Naive thymus-derived CD8-positive, alpha-beta T cell (primary cell): ENCODE results near the gene DUSP11. TPM values are rescaled to one million over a fixed set of nuclear protein-coding genes. Genes with fewer than 3 reads are reported as not detected.
"Not testable (repeated sequence)": the region's sequence is repeated elsewhere in the genome, so short reads cannot be mapped to it uniquely, and the experiment has no call there.

Experiments
- ATAC-seq, 2 donors: fragments of 150-1000 bp; cut with Tn5 transposase in 1 of 2; sonication (Bioruptor Pico), chemical (Tn5 transposase) in 1 of 2; 1 replicate in 1 of 2; 2 replicates in 1 of 2; pipeline ENCODE4 v1.10.0; 2021; ENCODE audit warnings: mild to moderate bottlenecking in 2 of 2, moderate library complexity in 2 of 2
- POLR2A ChIA-PET: fragments of 350-600 bp; sonication (Branson Sonifier 250); formaldehyde crosslinking; loops from one replicate; lab custom pipeline; 2021; ENCODE audit warnings: antibody characterized with exemption; lab: Charles Lee
- DNase-seq, 10 donors: peaks; one replicate each; pipeline versions ENCODE4 v3.0.0 to v3.0.0-alpha.2; 2020 to 2022
- H3K27ac Mint-ChIP-seq, 10 donors: one replicate each; pipeline ENCODE4 v1.8.0; 2020 to 2022; ENCODE audit warnings: mild to moderate bottlenecking in 10 of 10, mixed read lengths in 10 of 10, moderate library complexity in 4 of 10, inconsistent platforms in 1 of 10
- H3K27me3 Mint-ChIP-seq, 5 donors: one replicate each; pipeline ENCODE4 v1.8.0; 2021 to 2022; ENCODE audit warnings: mixed read lengths in 5 of 5
- H3K36me3 Mint-ChIP-seq, 3 donors: one replicate each; pipeline ENCODE4 v1.8.0; 2020 to 2022; ENCODE audit warnings: mixed read lengths in 3 of 3, mild to moderate bottlenecking in 2 of 3, inconsistent platforms in 1 of 3
- H3K4me1 Mint-ChIP-seq, 4 donors: one replicate each; pipeline ENCODE4 v1.8.0; 2021 to 2022; ENCODE audit warnings: mixed read lengths in 4 of 4
- H3K4me3 Mint-ChIP-seq, 10 donors: one replicate each; pipeline ENCODE4 v1.8.0; 2020 to 2022; ENCODE audit warnings: mild to moderate bottlenecking in 10 of 10, mixed read lengths in 10 of 10, moderate library complexity in 6 of 10, inconsistent platforms in 1 of 10
- H3K9me3 Mint-ChIP-seq, 9 donors: one replicate each; pipeline ENCODE4 v1.8.0; 2020 to 2022; ENCODE audit warnings: mixed read lengths in 9 of 9, mild to moderate bottlenecking in 3 of 9, inconsistent platforms in 1 of 9, moderate library complexity in 1 of 9
- polyA plus RNA-seq, 3 donors: library from polyadenylated mRNA; unstranded; fragments of 300-500 nt; fragmentation: Illumina TruSeq; gene quantifications; one replicate each; pipeline ENCODE4 v1.2.3, GENCODE V29; 2021
- total RNA-seq, 8 experiments: library from RNA in 2 of 8; stranded (reverse) in 2 of 8; gene quantifications; one replicate each; pipeline ENCODE4 v1.2.3 and lab custom pipeline; 2021 to 2026

Gene DUSP11
- total and polyA plus RNA-seq, 5 experiments from 2014 or later, result 40.2 to 49.6 (median 48.4) TPM

DNA sequence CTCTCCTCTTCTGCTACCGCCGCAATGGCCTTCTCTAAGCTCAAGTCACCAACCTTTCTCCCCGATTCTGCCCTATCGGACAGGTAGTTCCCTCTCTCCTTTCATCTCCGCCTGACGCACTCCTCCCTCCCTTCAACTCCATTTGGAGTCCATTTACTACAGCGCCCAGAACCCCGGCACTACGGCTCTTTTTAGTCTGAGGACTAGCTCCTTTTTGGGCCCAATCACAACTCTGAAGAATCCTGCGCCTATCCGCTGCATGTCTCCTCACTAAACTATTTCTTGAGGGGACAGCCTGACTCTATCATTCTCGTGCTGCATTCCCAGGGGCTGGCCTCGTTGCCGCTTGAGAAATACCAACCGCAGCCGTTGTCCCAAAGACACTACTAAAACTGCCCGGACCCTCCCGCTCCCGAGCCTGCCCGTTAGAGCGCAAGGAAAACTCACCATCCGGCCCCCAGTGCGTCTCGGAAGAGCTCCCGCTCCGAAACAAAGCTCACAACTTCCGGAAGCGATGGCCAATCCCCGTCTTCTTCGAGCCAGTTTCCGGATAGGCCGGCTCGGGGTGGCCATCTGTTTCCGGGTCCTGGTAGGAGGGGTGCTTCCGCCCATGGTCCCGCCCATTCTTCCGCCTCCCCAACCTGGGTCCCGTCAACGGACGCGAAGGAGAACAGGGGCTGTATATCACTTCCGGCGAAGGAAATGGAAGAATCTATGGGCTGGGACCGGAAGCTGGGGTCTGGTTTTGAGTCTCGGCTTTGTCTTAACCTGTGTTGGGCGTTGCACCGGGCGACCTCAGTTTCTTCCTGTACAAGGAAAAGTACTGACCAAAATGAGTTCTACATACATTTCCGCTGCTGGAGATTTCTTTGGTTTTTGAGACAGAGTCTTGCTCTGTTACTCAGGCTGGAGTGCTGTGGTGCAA, 42.8 kb downstream of the DUSP11 start, which contains the start of gene TPRKB:
Gene TPRKB (minus strand): TSS at position 491 of the 925 bp plus-strand sequence. CDS start 2,776 bp downstream, outside the sequence.
- Mint-ChIP-seq H3K27me3 (no peaks in the 10 kb centered on the region), H3K36me3 (peaks cover 8 to 31% (median 13%) of the 10 kb centered on the region in 3 donors), H3K9me3 (peaks cover 0 to 9% (median 0%) of the 10 kb centered on the region in 9 donors), H3K4me3 (peak within 1 kb of the TSS; percentile 88 to 98 (median 95)), H3K4me1 (peaks cover 17 to 28% (median 21%) of the 10 kb centered on the region in 4 donors), H3K27ac (peak within 1 kb of the TSS; percentile 88 to 96 (median 94))
- peak; percentile 83 to 98 (median 94) for DNase-seq
- POLR2A ChIA-PET, result interaction anchor here (0.8 to 1.8 kb wide), 14 partner anchors 10 to 1974 kb away, joined by 3 to 16 read pairs (median 4); partner anchors contain the start of genes ALMS1, CCT7, DUSP11 and FBXO41
- ATAC-seq, result peak; percentile 95 to 97

- H3K27ac Mint-ChIP-seq, result peak overlapping the region; percentile 88 to 96 (median 94)
- ATAC-seq (no peak), DNase-seq (no peak)
- H3K4me3 Mint-ChIP-seq, result peak overlapping the region; percentile 88 to 98 (median 95)
- H3K36me3 Mint-ChIP-seq, result peaks cover under 1 to 33% (median 11%) of the 10 kb centered on the region in 3 donors
- peaks cover 0 to 6% (median 0%) of the 10 kb centered on the region in 9 donors for H3K9me3 Mint-ChIP-seq
- POLR2A ChIA-PET, result interaction anchor here (0.9 to 1.8 kb wide), 4 partner anchors 351 to 720 kb away, joined by 3 to 16 read pairs (median 6); partner anchors contain the start of genes ALMS1, CCT7, INO80B and PRADC1
- peaks cover 15 to 28% (median 21%) of the 10 kb centered on the region in 4 donors for H3K4me1 Mint-ChIP-seq
- no peaks in the 10 kb centered on the region for H3K27me3 Mint-ChIP-seq
Measured at GRCh38 chr2:73736378-73736777, 43.5 kb downstream of the DUSP11 start.

- POLR2A ChIA-PET, result no interaction called here
- Mint-ChIP-seq H3K9me3 (no peaks in the 10 kb centered on the region), H3K4me1 (peaks cover 0 to 5% (median 2%) of the 10 kb centered on the region in 4 donors), H3K27ac (peak overlapping the region in 3 of 10 donors; percentile 34 to 66 (median 40)), H3K27me3 (no peaks in the 10 kb centered on the region), H3K36me3 (peaks cover 0 to 58% (median 17%) of the 10 kb centered on the region in 3 donors), H3K4me3 (no peak overlapping the region)
- DNase-seq (no peak), ATAC-seq (no peak)
Measured at GRCh38 chr2:73730810-73731209, 49.1 kb downstream of the DUSP11 start.

- Mint-ChIP-seq H3K27ac (peak overlapping the region in 2 of 10 donors; percentile 4 to 8), H3K4me1 (peaks cover 0 to 3% (median under 1%) of the 10 kb centered on the region in 4 donors), H3K9me3 (no peaks in the 10 kb centered on the region), H3K4me3 (no peak overlapping the region), H3K36me3 (peaks cover 0 to 49% (median 17%) of the 10 kb centered on the region in 3 donors), H3K27me3 (no peaks in the 10 kb centered on the region)
- ATAC-seq (no peak), DNase-seq (no peak)
- POLR2A ChIA-PET, result no interaction called here
Measured at GRCh38 chr2:73728711-73729110, 51.2 kb downstream of the DUSP11 start.

DNA sequence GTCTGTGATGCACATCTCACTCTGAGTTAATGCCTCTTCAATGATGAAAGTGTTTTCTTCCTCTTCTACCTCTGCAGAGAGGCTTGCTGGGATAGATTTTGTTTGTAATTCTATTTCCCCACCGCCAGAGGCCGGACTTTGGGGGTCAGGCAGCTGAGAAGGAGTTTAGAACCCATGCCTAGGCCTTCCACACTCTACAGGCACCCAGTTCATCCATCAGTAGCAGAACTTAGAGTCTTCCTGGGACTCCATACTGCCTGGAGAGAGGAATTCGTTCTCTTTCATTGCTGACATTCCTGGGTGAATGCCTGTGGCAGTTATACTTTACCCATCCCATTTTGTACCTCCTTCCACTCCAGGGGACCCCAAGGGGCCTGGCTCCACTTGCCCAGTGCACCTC, 51.9 kb downstream of the DUSP11 start:
- DNase-seq (no peak), ATAC-seq (no peak)
- H3K36me3 Mint-ChIP-seq, result peaks cover 0 to 42% (median 14%) of the 10 kb centered on the region in 3 donors
- no peaks in the 10 kb centered on the region for H3K27me3 Mint-ChIP-seq
- no peaks in the 10 kb centered on the region for H3K9me3 Mint-ChIP-seq
- H3K4me3 Mint-ChIP-seq, result no peak overlapping the region
- no peak overlapping the region for H3K27ac Mint-ChIP-seq
- POLR2A ChIA-PET, result no interaction called here
- peaks cover 0 to 1% (median 0%) of the 10 kb centered on the region in 4 donors for H3K4me1 Mint-ChIP-seq

DNA sequence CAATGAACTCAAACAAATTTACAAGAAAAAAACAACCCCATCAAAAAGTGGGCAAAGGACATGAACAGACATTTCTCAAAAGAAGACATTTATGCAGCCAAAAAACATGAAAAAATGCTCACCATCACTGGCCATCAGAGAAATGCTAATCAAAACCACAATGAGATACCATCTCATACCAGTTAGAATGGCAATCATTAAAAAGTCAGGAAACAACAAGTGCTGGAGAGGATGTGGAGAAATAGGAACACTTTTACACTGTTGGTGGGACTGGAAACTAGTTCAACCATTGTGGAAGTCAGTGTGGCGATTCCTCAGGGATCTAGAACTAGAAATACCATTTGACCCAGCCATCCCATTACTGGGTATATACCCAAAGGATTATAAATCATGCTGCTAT, 53.2 kb downstream of the DUSP11 start:
- H3K27me3 Mint-ChIP-seq, H3K4me1 Mint-ChIP-seq, POLR2A ChIA-PET, ATAC-seq, H3K4me3 Mint-ChIP-seq, H3K9me3 Mint-ChIP-seq, DNase-seq, H3K27ac Mint-ChIP-seq: not testable (repeated sequence)
- H3K36me3 Mint-ChIP-seq, result peaks cover 0 to 29% (median 6%) of the 10 kb centered on the region in 3 donors

GRCh38 chr2:73718851-73719621, 60.9 kb downstream of the DUSP11 start:
- H3K36me3 Mint-ChIP-seq, result peaks cover 0 to 3% (median 0%) of the 10 kb centered on the region in 3 donors
- DNase-seq (no peak), ATAC-seq (no peak)
- H3K4me3 Mint-ChIP-seq, result no peak overlapping the region
- H3K27ac Mint-ChIP-seq, result no peak overlapping the region
- peaks cover 0 to 8% (median 2%) of the 10 kb centered on the region in 5 donors for H3K27me3 Mint-ChIP-seq
- H3K4me1 Mint-ChIP-seq, result peaks cover 0 to 2% (median 0%) of the 10 kb centered on the region in 4 donors
- POLR2A ChIA-PET, result no interaction called here
- H3K9me3 Mint-ChIP-seq, result peaks cover 0 to 11% (median 7%) of the 10 kb centered on the region in 9 donors

DNA sequence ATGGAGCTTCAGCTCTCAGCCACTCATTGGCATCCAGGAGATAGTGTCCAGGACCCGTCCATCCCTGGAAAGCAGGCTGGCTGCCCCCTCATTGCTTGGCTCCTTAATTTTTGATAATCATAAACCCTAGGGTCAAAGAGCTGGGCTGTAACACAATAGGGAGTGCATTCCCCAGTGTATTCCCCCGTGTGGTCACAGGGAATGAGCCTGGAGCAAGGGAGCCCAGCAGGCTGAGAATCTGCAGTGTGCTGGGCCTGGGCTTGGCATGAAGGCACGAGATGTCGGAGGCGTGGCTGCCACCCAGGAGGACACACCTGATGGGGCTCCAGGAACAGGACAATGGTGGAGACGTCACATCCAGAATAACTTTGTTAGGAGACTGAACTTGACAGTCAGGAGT, 61.5 kb downstream of the DUSP11 start:
- ATAC-seq, result no peak
- H3K27me3 Mint-ChIP-seq, result peaks cover 0 to 12% (median 7%) of the 10 kb centered on the region in 5 donors
- no peak overlapping the region for H3K27ac Mint-ChIP-seq
- H3K36me3 Mint-ChIP-seq, result peaks cover 0 to 8% (median 5%) of the 10 kb centered on the region in 3 donors
- H3K9me3 Mint-ChIP-seq, result peaks cover 0 to 17% (median 12%) of the 10 kb centered on the region in 9 donors
- POLR2A ChIA-PET, result no interaction called here
- DNase-seq, result no peak
- H3K4me1 Mint-ChIP-seq, result peaks cover 0 to 2% (median 0%) of the 10 kb centered on the region in 4 donors
- H3K4me3 Mint-ChIP-seq, result no peak overlapping the region

DNA sequence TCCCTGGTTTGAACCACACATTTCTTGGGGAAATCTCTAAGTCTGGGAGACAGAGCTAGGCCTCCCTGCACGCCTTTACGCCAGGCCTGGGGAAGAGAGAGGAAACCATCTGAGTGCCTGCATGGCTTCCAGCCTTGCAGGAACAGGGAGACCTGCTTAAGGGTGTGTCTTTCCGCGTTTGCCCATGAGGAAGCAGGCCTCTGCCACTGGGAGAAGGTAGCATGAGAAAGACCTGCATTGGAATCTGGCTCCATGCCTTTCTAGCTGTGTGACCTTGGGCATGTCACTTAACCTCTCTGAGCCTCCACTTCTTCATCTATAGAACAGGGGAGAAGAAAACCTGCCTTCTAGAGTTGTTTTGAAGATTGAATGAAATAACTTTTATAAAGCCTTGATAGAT, 62.2 kb downstream of the DUSP11 start:
- H3K4me3 Mint-ChIP-seq, ATAC-seq, POLR2A ChIA-PET, H3K4me1 Mint-ChIP-seq, DNase-seq, H3K36me3 Mint-ChIP-seq: not testable (repeated sequence)
- H3K9me3 Mint-ChIP-seq, result peaks cover 0 to 23% (median 13%) of the 10 kb centered on the region in 9 donors
- H3K27ac Mint-ChIP-seq, result peak overlapping the region in 1 of 10 donors; percentile 29
- peaks cover 0 to 12% (median 8%) of the 10 kb centered on the region in 5 donors for H3K27me3 Mint-ChIP-seq

GRCh38 chr2:73717251-73717606, 62.7 kb downstream of the DUSP11 start:
- Mint-ChIP-seq H3K36me3 (peaks cover 0 to 8% (median 5%) of the 10 kb centered on the region in 3 donors), H3K4me1 (peaks cover 0 to 2% (median 0%) of the 10 kb centered on the region in 4 donors), H3K9me3 (peaks cover 0 to 28% (median 13%) of the 10 kb centered on the region in 9 donors), H3K4me3 (no peak overlapping the region), H3K27me3 (peaks cover 0 to 12% (median 8%) of the 10 kb centered on the region in 5 donors), H3K27ac (peak overlapping the region in 1 of 10 donors; percentile 30)
- POLR2A ChIA-PET, result no interaction called here
- ATAC-seq (no peak), DNase-seq (no peak)

DNA sequence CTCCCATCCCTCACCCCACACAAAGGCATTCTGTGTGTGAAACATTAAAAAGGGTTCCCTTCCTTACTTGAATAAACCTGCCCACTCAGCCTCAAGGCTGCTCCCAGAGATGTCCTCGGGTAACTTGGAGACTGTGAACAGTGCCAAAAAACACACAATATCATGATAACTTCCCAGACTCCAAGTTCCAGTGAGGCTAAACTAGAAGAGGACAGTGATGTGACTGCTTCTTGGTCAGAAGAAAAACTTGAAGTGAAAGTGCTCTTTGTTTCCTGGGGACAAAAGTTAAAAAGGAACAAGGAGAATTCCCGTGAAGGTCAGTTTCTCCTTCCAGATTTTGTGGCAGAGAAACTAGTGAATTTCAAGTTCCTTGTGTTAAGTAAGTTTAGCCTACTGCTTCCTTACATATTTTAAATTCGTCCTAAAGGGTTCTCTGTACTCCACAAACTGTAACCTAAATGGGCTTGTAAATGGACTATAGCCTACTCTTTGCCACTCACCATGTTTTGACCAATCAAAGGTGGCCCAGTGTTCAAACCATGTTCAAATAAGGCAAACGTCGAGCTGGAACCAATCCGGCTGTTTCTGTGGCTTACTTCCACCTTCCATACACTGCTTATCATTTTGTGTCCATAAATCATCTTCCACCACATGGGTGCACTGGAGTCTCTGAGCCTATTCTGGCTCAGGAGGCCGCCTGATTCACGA, 63.2 kb downstream of the DUSP11 start:
- no peak for DNase-seq
- peaks cover 0 to 2% (median 0%) of the 10 kb centered on the region in 4 donors for H3K4me1 Mint-ChIP-seq
- ATAC-seq, result no peak
- peaks cover 0 to 28% (median 13%) of the 10 kb centered on the region in 9 donors for H3K9me3 Mint-ChIP-seq
- POLR2A ChIA-PET, result no interaction called here
- H3K27ac Mint-ChIP-seq, result no peak overlapping the region
- peak overlapping the region in 1 of 10 donors; percentile 11 for H3K4me3 Mint-ChIP-seq
- H3K36me3 Mint-ChIP-seq, result peaks cover 0 to 8% (median 5%) of the 10 kb centered on the region in 3 donors
- H3K27me3 Mint-ChIP-seq, result peaks cover 0 to 12% (median 8%) of the 10 kb centered on the region in 5 donors
